Muscle of back (tissue), 11 donors: ENCODE results near the gene TEX12. TPM values are rescaled to one million over a fixed set of nuclear protein-coding genes. Genes with fewer than 3 reads are reported as not detected.
A peak's percentile ranks its signal among the peaks of the same experiment; 100 is the strongest.

Experiments used
- DNase-seq, 3 donors: peaks; one replicate each; pipeline versions ENCODE4 v3.0.0 to v3.0.0-alpha.2; 2013
- polyA plus RNA-seq, 10 donors: library from polyadenylated mRNA; unstranded; fragments of 120-200 nt; gene quantifications; one replicate each; pipeline ENCODE4 v1.2.1, GENCODE V29; 2013; ENCODE audit not compliant: insufficient read length in 10 of 10

The TEX12 gene
- polyA plus RNA-seq, 10 donors, result 0.17 to 0.59 (median 0.29) TPM; not detected in 2

GRCh38 chr11:112211536-112211935 is 44.4 kb downstream of the TEX12 start:
- DNase-seq, result no peak

GRCh38 chr11:112212290-112212689 is 45.1 kb downstream of the TEX12 start:
- DNase-seq, result no peak

- DNase-seq, result no peak
Observed at GRCh38 chr11:112212710-112213109, 45.5 kb downstream of the TEX12 start.

GRCh38 chr11:112213753-112214152 is 46.6 kb downstream of the TEX12 start:
- DNase-seq, result no peak

GRCh38 chr11:112215621-112216020 is 48.4 kb downstream of the TEX12 start:
- no peak for DNase-seq

GRCh38 chr11:112216561-112217105 is 49.5 kb downstream of the TEX12 start:
- DNase-seq, result no peak

- DNase-seq, result peak; percentile 73 to 85 (median 78)
Observed at GRCh38 chr11:112219476-112220232, 52.5 kb downstream of the TEX12 start.

- no peak for DNase-seq
Observed at GRCh38 chr11:112221274-112221835, 54.2 kb downstream of the TEX12 start.

Other genes with a start within 250 kb of the TEX12 start
- gene C11orf52, start 248.5 kb upstream of the TEX12 start, polyA plus RNA-seq, result 1 to 10 TPM; 1.5 to 3.4 (median 2.3) TPM
- gene DIXDC1, start 230.0 kb upstream of the TEX12 start, polyA plus RNA-seq, result 10 to 100 TPM; 16.4 to 24.0 (median 18.7) TPM
- gene DLAT, start 142.0 kb upstream of the TEX12 start, polyA plus RNA-seq, result 10 to 100 TPM; 34.9 to 48.9 (median 40.8) TPM
- 1 to 10 TPM in 5 of 10 donors, under 1 TPM in 5; 0.65 to 1.6 (median 1.0) TPM for gene PIH1D2, start 93.4 kb upstream of the TEX12 start, polyA plus RNA-seq
- gene NKAPD1, start 93.1 kb upstream of the TEX12 start, polyA plus RNA-seq, result 10 to 100 TPM; 25.7 to 33.1 (median 28.4) TPM
- gene TIMM8B, start 80.6 kb upstream of the TEX12 start, polyA plus RNA-seq, result 10 to 100 TPM; 50.0 to 60.7 (median 53.7) TPM
- 100 to 1,000 TPM in 6 of 10 donors, 10 to 100 TPM in 4; 88.1 to 119 (median 105) TPM for gene SDHD, start 80.5 kb upstream of the TEX12 start, polyA plus RNA-seq
- 1 to 10 TPM in 2 of 10 donors, under 1 TPM in 7, not detected in 1; 0.18 to 1.1 (median 0.69) TPM for gene IL18, start 3.3 kb upstream of the TEX12 start, polyA plus RNA-seq
- gene BCO2, start 8.1 kb downstream of the TEX12 start, polyA plus RNA-seq, result 10 to 100 TPM in 2 of 10 donors, 1 to 10 TPM in 8; 4.0 to 12.2 (median 6.0) TPM
- gene PTS, start 59.1 kb downstream of the TEX12 start, polyA plus RNA-seq, result 10 to 100 TPM; 17.3 to 27.8 (median 20.9) TPM
- gene PLET1, start 93.5 kb downstream of the TEX12 start, polyA plus RNA-seq, result not detected